Esophagus muscularis mucosa (tissue), 4 donors: Measurements from ENCODE around the gene TADA2B. TPM values are rescaled to one million over a fixed set of nuclear protein-coding genes. Genes with fewer than 3 reads are reported as not detected.
A peak's percentile ranks its signal among the peaks of the same experiment; 100 is the strongest.

Experiments
- DNase-seq: peaks from one replicate; pipeline ENCODE4 v3.0.0-alpha.2; 2017; ENCODE audit errors: extremely low spot score
- H3K27ac ChIP-seq, 4 donors: fragments of 200-600 bp; sonication (generic); replicated peaks in 1 of 4; 1 replicate in 3 of 4; 2 replicates in 1 of 4; pipeline ENCODE4 v1.5.1; 2016 to 2019; ENCODE audit warnings: mild to moderate bottlenecking in 1 of 4
- H3K27me3 ChIP-seq, 4 donors: fragments of 200-600 bp; sonication (generic); one replicate each; pipeline versions ENCODE4 v1.5.1 to v1.6.0; 2016 to 2019
- H3K36me3 ChIP-seq, 4 donors: fragments of 200-600 bp; sonication (generic); one replicate each; pipeline ENCODE4 v1.5.1; 2016 to 2019
- H3K4me1 ChIP-seq, 4 donors: fragments of 200-600 bp; sonication (generic); one replicate each; pipeline ENCODE4 v1.5.1; 2016 to 2019
- H3K4me3 ChIP-seq, 4 donors: fragments of 200-600 bp; sonication (generic); 1 replicate in 2 of 4; 2 replicates in 2 of 4; pipeline ENCODE4 v1.5.1; 2016 to 2019; ENCODE audit warnings: mild to moderate bottlenecking in 4 of 4, moderate library complexity in 1 of 4
- H3K9me3 ChIP-seq, 4 donors: fragments of 200-600 bp; sonication (generic); 1 replicate in 3 of 4; 2 replicates in 1 of 4; pipeline ENCODE4 v1.5.1; 2016 to 2019
- CTCF ChIP-seq, 3 experiments: fragments of 200-600 bp in 2 of 3; fragments of 450-650 bp in 1 of 3; sonication (generic) in 2 of 3; IDR thresholded peaks; one replicate each; pipeline ENCODE4 v1.5.1; 2017 to 2019; ENCODE audit warnings: antibody characterized with exemption in 3 of 3, mild to moderate bottlenecking in 2 of 3, moderate library complexity in 1 of 3
- EP300 ChIP-seq: sonication (generic); formaldehyde crosslinking; IDR thresholded peaks from one replicate; pipeline ENCODE4 v1.6.1; 2017; ENCODE audit warnings: antibody characterized with exemption
- POLR2A ChIP-seq: fragments of 450-650 bp; IDR thresholded peaks from one replicate; pipeline ENCODE4 v1.6.1; 2017; ENCODE audit warnings: antibody characterized with exemption, moderate library complexity, mild to moderate bottlenecking, low read depth
- POLR2AphosphoS5 ChIP-seq, 2 donors: sonication (generic); formaldehyde crosslinking; IDR thresholded peaks; one replicate each; pipeline ENCODE4 v1.6.1; 2017; ENCODE audit warnings: antibody characterized with exemption in 2 of 2
- WGBS: methylation state at CpG from one replicate; pipeline ENCODE4 v1.1.5; 2018; 5-methylcytosine and 5-hydroxymethylcytosine counted together
- intact Hi-C: fragments of 100-400 bp; cut with DNase I; formaldehyde crosslinking; loops from one replicate; pipeline ENCODE4 v1.15.1; 2023
- total RNA-seq, 4 donors: library from RNA; depleted of rRNA; stranded (reverse); fragments of >200 nt; gene quantifications; one replicate each; pipeline versions ENCODE4 v1.1.0 to v1.2.1, GENCODE V29; 2016

Gene TADA2B
- total RNA-seq, 4 donors from 2014 or later = 19.9 to 31.7 (median 26.3) TPM

- no peak for TF ChIP-seq EP300
- TF ChIP-seq POLR2A = peak; percentile 97
- TF ChIP-seq POLR2AphosphoS5 (IDR thresholded peaks at IDR 0.05) = peak; percentile 99 to 100
- peak in 1 of 3 experiments; percentile 4 for TF ChIP-seq CTCF (IDR thresholded peaks at IDR 0.05)
- 0% methylated on average over 9 of the region's 81 CpGs for WGBS
- H3K27ac ChIP-seq = peak within 1 kb of the TSS; percentile 90 to 95 (median 92)
- DNase-seq = peak; percentile 100
- H3K4me3 ChIP-seq = peak within 1 kb of the TSS; percentile 78 to 92 (median 85)
- intact Hi-C loops = loop anchor here (2.0 to 5.0 kb wide), 2 partner anchors 80 to 159 kb away; partner anchors contain the start of gene TBC1D14
- H3K9me3 ChIP-seq = no peaks in the 10 kb centered on the region
- H3K27me3 ChIP-seq = no peaks in the 10 kb centered on the region
- peaks cover 17 to 49% (median 43%) of the 10 kb centered on the region in 4 donors for H3K4me1 ChIP-seq
- peaks cover 7 to 26% (median 19%) of the 10 kb centered on the region in 4 donors for H3K36me3 ChIP-seq
These were observed 24.5 kb downstream of the TADA2B start, which contains the start of gene GRPEL1 for GRCh38 chr4:7067452-7068278. Gene GRPEL1, minus strand, starts transcription at chr4:7068064. Its CDS starts 32 bp downstream, at chr4:7068032.

GRCh38 chr4:7068279-7068842, 25.2 kb downstream of the TADA2B start:
- TF ChIP-seq CTCF (IDR thresholded peaks at IDR 0.05) = no peak
- TF ChIP-seq POLR2AphosphoS5 (IDR thresholded peaks at IDR 0.05) = no peak
- no peak for TF ChIP-seq EP300
- TF ChIP-seq POLR2A = peak; percentile 15
- peaks cover 17 to 49% (median 43%) of the 10 kb centered on the region in 4 donors for H3K4me1 ChIP-seq
- intact Hi-C loops = loop anchor here (2.0 to 5.0 kb wide), 2 partner anchors 81 to 160 kb away; partner anchors contain the start of gene TBC1D14
- peak overlapping the region; percentile 78 to 92 (median 85) for H3K4me3 ChIP-seq
- H3K9me3 ChIP-seq = no peaks in the 10 kb centered on the region
- H3K27me3 ChIP-seq = no peaks in the 10 kb centered on the region
- under 1% methylated on average over 38 of the region's 50 CpGs for WGBS
- H3K27ac ChIP-seq = peak overlapping the region; percentile 90 to 95 (median 92)
- DNase-seq = no peak
- H3K36me3 ChIP-seq = peaks cover 7 to 19% (median 12%) of the 10 kb centered on the region in 4 donors

GRCh38 chr4:7068883-7069282, 25.7 kb downstream of the TADA2B start:
- DNase-seq = no peak
- H3K4me1 ChIP-seq = peaks cover 17 to 49% (median 43%) of the 10 kb centered on the region in 4 donors
- peaks cover 1 to 13% (median 7%) of the 10 kb centered on the region in 4 donors for H3K36me3 ChIP-seq
- WGBS = 19% methylated on average over 7 of the region's 20 CpGs
- H3K27me3 ChIP-seq = no peaks in the 10 kb centered on the region
- H3K4me3 ChIP-seq = peak overlapping the region; percentile 78 to 92 (median 85)
- peak overlapping the region; percentile 90 to 95 (median 92) for H3K27ac ChIP-seq
- intact Hi-C loops = loop anchor here (2.0 to 5.0 kb wide), 2 partner anchors 82 to 160 kb away; partner anchors contain the start of gene TBC1D14
- TF ChIP-seq POLR2AphosphoS5 (IDR thresholded peaks at IDR 0.05) (no peak), POLR2A (no peak), EP300 (no peak), CTCF (IDR thresholded peaks at IDR 0.05) (no peak)
- H3K9me3 ChIP-seq = no peaks in the 10 kb centered on the region

- no peak overlapping the region for H3K27ac ChIP-seq
- H3K4me1 ChIP-seq = peaks cover 17 to 35% (median 32%) of the 10 kb centered on the region in 4 donors
- H3K4me3 ChIP-seq = no peak overlapping the region
- TF ChIP-seq EP300 (no peak), POLR2AphosphoS5 (IDR thresholded peaks at IDR 0.05) (peak in 1 of 2 donors; percentile 73), POLR2A (no peak), CTCF (IDR thresholded peaks at IDR 0.05) (peak; percentile 97 to 100 (median 98))
- H3K36me3 ChIP-seq = no peaks in the 10 kb centered on the region
- 47% methylated on average over 21 of the region's 23 CpGs for WGBS
- intact Hi-C loops = loop anchor here (1.0 to 5.0 kb wide), 3 partner anchors 27 to 354 kb away; partner anchors contain the start of gene BLOC1S4
- H3K9me3 ChIP-seq = no peaks in the 10 kb centered on the region
- H3K27me3 ChIP-seq = no peaks in the 10 kb centered on the region
- peak; percentile 95 for DNase-seq
These were observed 27.7 kb downstream of the TADA2B start for GRCh38 chr4:7070729-7071511.
